ENCODE results near the gene TSR3.

Gene TSR3

DNA sequence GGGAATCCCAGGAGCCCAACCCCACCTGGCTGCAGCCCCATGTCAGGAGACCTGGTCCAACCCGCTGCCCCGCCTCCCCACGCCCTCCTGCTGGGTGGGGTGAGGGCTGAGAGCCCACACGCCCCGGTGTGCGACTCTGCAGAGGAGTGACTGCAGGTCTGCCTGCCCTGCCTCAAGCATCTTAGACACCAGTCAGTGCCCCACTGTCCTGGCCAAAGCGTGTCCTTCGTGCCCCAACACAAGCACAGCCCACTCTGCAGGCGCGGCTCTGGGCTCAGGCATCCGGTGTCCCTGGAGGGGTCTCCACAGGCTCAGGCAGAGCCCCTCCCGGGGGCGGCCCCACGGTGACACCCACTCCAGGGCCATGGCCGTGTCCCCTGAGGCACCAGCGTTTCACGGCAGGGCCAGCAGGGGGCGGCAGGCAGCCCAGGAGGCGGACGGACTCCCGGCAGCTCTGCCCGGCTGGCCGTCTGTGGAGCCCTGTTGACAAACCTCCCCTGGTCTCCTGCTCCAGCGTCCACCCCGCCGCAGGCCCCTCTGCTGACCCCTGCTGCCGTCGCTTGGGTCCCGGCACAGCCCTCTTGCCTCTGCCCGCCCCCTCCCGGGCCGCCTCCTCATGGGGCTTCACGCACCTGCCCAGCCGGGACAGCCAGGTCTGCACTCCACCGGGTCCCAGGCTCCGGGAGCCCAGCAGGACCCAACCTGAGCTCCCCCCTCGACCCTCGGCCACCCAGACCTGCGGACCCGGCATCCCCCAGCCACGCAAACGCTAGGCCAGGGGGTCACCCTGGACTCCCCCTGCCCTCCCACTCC, 50.8 kb downstream of the TSR3 start:
- Histone ChIP-seq H3K27ac (ENCODE audit: low read depth, low read length) (no peak overlapping the region), H3K27me3 (ENCODE audit: low read length) (no peaks in the 10 kb centered on the region), H3K9me2 (replicated peaks; ENCODE audit: insufficient read depth, low read length) (no peaks in the 10 kb centered on the region), H4K20me1 (ENCODE audit: low read depth, low read length) (no peaks in the 10 kb centered on the region), H3K79me2 (ENCODE audit: insufficient read depth, low read length) (no peaks in the 10 kb centered on the region), H3F3A (ENCODE audit: insufficient read depth) (peaks cover 11% of the 10 kb centered on the region), H2AFZ (ENCODE audit: low read depth, low read length, severe bottlenecking) (no peak overlapping the region), H3K4me2 (ENCODE audit: low read depth, low read length, poor library complexity, severe bottlenecking) (no peak overlapping the region), H3K36me3 (ENCODE audit: low read length) (no peaks in the 10 kb centered on the region), H3K9ac (ENCODE audit: low read length) (no peak overlapping the region), H3K9me3 (ENCODE audit: insufficient read depth, low read length) (no peaks in the 10 kb centered on the region), H3K4me3 (ENCODE audit: insufficient read depth, low read length, poor library complexity, severe bottlenecking) (no peak overlapping the region)
- TF ChIP-seq CTCF (IDR thresholded peaks at IDR 0.05; ENCODE audit: insufficient read depth, low read length, poor library complexity, severe bottlenecking) (peak; percentile 77), EZH2phosphoT487 (conservative IDR thresholded peaks at IDR 0.05; ENCODE audit: low read length) (no peak)

DNA sequence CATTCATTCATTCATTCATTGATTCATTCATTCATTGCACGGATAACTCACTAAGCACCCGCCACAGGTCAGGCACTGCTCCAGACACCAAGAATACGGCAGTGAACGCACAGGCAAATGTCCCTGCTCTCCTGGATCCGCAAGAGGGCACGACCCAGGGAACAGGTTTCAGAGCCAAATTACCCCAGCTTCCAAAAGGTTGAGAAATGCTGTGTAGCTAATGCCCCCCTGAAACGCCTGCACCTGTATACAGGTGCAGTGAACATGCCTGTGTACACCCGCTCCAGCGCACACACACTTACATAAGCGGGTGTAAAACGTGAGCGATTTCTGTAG, 51.8 kb downstream of the TSR3 start:
- H3K79me2 ChIP-seq (ENCODE audit: insufficient read depth, low read length), result no peaks in the 10 kb centered on the region
- H3F3A ChIP-seq (ENCODE audit: insufficient read depth), result peaks cover 7% of the 10 kb centered on the region
- H3K9me3 ChIP-seq (ENCODE audit: insufficient read depth, low read length), result no peaks in the 10 kb centered on the region
- H3K27ac ChIP-seq (ENCODE audit: low read depth, low read length), result no peak overlapping the region
- no peaks in the 10 kb centered on the region for H3K9me2 ChIP-seq (replicated peaks; ENCODE audit: insufficient read depth, low read length)
- no peaks in the 10 kb centered on the region for H3K36me3 ChIP-seq (ENCODE audit: low read length)
- no peaks in the 10 kb centered on the region for H4K20me1 ChIP-seq (ENCODE audit: low read depth, low read length)
- no peak overlapping the region for H3K4me3 ChIP-seq (ENCODE audit: insufficient read depth, low read length, poor library complexity, severe bottlenecking)
- H3K4me2 ChIP-seq (ENCODE audit: low read depth, low read length, poor library complexity, severe bottlenecking), result no peak overlapping the region
- H2AFZ ChIP-seq (ENCODE audit: low read depth, low read length, severe bottlenecking), result no peak overlapping the region
- no peak overlapping the region for H3K9ac ChIP-seq (ENCODE audit: low read length)
- no peaks in the 10 kb centered on the region for H3K27me3 ChIP-seq (ENCODE audit: low read length)
- TF ChIP-seq EZH2phosphoT487 (conservative IDR thresholded peaks at IDR 0.05; ENCODE audit: low read length) (no peak), CTCF (IDR thresholded peaks at IDR 0.05; ENCODE audit: insufficient read depth, low read length, poor library complexity, severe bottlenecking) (no peak)
